Upper lobe of left lung (tissue), 4 donors: ENCODE results near the gene IGSF11.

Source experiments
- CTCF ChIP-seq, 6 experiments: fragments of 450-650 bp in 4 of 6; fragments of 200-600 bp in 2 of 6; sonication (generic) in 2 of 6; IDR thresholded peaks; one replicate each; pipeline ENCODE4 v1.5.1; 2016 to 2019; ENCODE audit warnings: antibody characterized with exemption in 6 of 6
- EP300 ChIP-seq, 4 donors: sonication (generic); formaldehyde crosslinking; IDR thresholded peaks; one replicate each; pipeline ENCODE4 v1.5.1; 2017; ENCODE audit warnings: antibody characterized with exemption in 4 of 4, control low read depth in 2 of 4
- POLR2A ChIP-seq, 4 donors: fragments of 450-650 bp; IDR thresholded peaks; one replicate each; pipeline ENCODE4 v1.5.1; 2016 to 2017; ENCODE audit warnings: antibody characterized with exemption in 4 of 4, mild to moderate bottlenecking in 2 of 4
- POLR2AphosphoS5 ChIP-seq, 2 donors: sonication (generic); formaldehyde crosslinking; IDR thresholded peaks; one replicate each; pipeline ENCODE4 v1.5.1; 2017; ENCODE audit warnings: antibody characterized with exemption in 2 of 2

GRCh38 chr3:118936811-118937210, 97.8 kb downstream of the IGSF11 start:
- no peak for TF ChIP-seq POLR2A (IDR thresholded peaks at IDR 0.05)
- no peak for TF ChIP-seq EP300 (IDR thresholded peaks at IDR 0.05)
- no peak for TF ChIP-seq POLR2AphosphoS5 (IDR thresholded peaks at IDR 0.05)
- TF ChIP-seq CTCF (IDR thresholded peaks at IDR 0.05) = no peak
